SU-DHL-6 (cell line): Measurements from ENCODE around the gene HAUS7.

ENCODE experiments used
- H2AFZ ChIP-seq: fragments of 200-600 bp; sonication (generic); 2 replicates; pipeline ENCODE4 v1.6.1; 2014; ENCODE audit warnings: low read depth, mild to moderate bottlenecking, moderate library complexity, mixed read lengths, antibody characterized with exemption, low read length; ENCODE audit not compliant: severe bottlenecking
- H3F3A ChIP-seq: fragments of 200-600 bp; shearing (Covaris generic); 2 replicates; pipeline ENCODE4 v1.6.0; 2016; ENCODE audit warnings: antibody characterized with exemption, mild to moderate bottlenecking; ENCODE audit not compliant: insufficient read depth
- H3K27ac ChIP-seq: fragments of 200-600 bp; sonication (generic); 2 replicates; pipeline ENCODE4 v1.5.1; 2016; ENCODE audit warnings: low read depth, mild to moderate bottlenecking, low read length, moderate library complexity, mixed read lengths
- H3K27me3 ChIP-seq: fragments of 200-600 bp; sonication (generic), shearing (Covaris generic); 2 replicates; pipeline ENCODE4 v1.6.0; 2014; ENCODE audit warnings: mild to moderate bottlenecking, low read length
- H3K36me3 ChIP-seq: fragments of 200-600 bp; sonication (generic); 2 replicates; pipeline ENCODE4 v1.6.1; 2014; ENCODE audit warnings: mild to moderate bottlenecking, low read length, mixed read lengths
- H3K4me2 ChIP-seq: fragments of 300-600, 200-600 bp; shearing (Covaris generic), sonication (generic); 2 replicates; pipeline ENCODE4 v1.6.0; 2014; ENCODE audit warnings: low read length, low read depth, mild to moderate bottlenecking; ENCODE audit not compliant: poor library complexity, severe bottlenecking
- H3K4me3 ChIP-seq: fragments of 200-600 bp; sonication (generic); 2 replicates; pipeline ENCODE4 v1.5.1; 2014; ENCODE audit warnings: antibody characterized with exemption, low read length, mild to moderate bottlenecking, mixed read lengths; ENCODE audit not compliant: insufficient read depth, poor library complexity, severe bottlenecking
- H3K79me2 ChIP-seq: fragments of 200-600 bp; sonication (generic); 2 replicates; pipeline ENCODE4 v1.6.1; 2014; ENCODE audit warnings: mild to moderate bottlenecking, low read length, moderate library complexity; ENCODE audit not compliant: insufficient read depth
- H3K9ac ChIP-seq: fragments of 200-600 bp; sonication (generic); 2 replicates; pipeline ENCODE4 v1.7.0; 2014; ENCODE audit warnings: mild to moderate bottlenecking, low read length
- H3K9me2 ChIP-seq: fragments of 200-600 bp; sonication (generic); replicated peaks from 2 replicates; pipeline ENCODE4 v1.6.1; 2014; ENCODE audit warnings: low read length; ENCODE audit not compliant: insufficient read depth
- H3K9me3 ChIP-seq: fragments of 200-600 bp; sonication (generic); 2 replicates; pipeline ENCODE4 v1.6.1; 2014; ENCODE audit warnings: low read length, mixed read lengths; ENCODE audit not compliant: insufficient read depth
- H4K20me1 ChIP-seq: fragments of 200-600 bp; sonication (generic); 2 replicates; pipeline ENCODE4 v1.6.1; 2014; ENCODE audit warnings: low read depth, mild to moderate bottlenecking, antibody characterized with exemption, low read length, moderate library complexity, mixed read lengths
- CTCF ChIP-seq: fragments of 200-600 bp; sonication (generic); IDR thresholded peaks from one replicate; pipeline ENCODE4 v1.5.1; 2017; ENCODE audit warnings: antibody characterized with exemption, mild to moderate bottlenecking, low read length, moderate library complexity; ENCODE audit not compliant: insufficient read depth, poor library complexity, severe bottlenecking
- EZH2phosphoT487 ChIP-seq: fragments of 200-600 bp; sonication (generic), shearing (Covaris generic); conservative IDR thresholded peaks from 2 replicates; pipeline ENCODE4 v1.6.1; 2018; ENCODE audit warnings: mild to moderate bottlenecking, antibody characterized with exemption, low read length, moderate library complexity, mixed read lengths

The HAUS7 gene

GRCh38 chrX:153511784-153512500 lies 41.6 kb upstream of the HAUS7 start:
- H3K79me2 ChIP-seq, result no peaks in the 10 kb centered on the region
- no peaks in the 10 kb centered on the region for H4K20me1 ChIP-seq
- TF ChIP-seq CTCF, result no peak
- no peak for TF ChIP-seq EZH2phosphoT487
- no peaks in the 10 kb centered on the region for H3F3A ChIP-seq
- no peak overlapping the region for H2AFZ ChIP-seq
- H3K9ac ChIP-seq, result no peak overlapping the region
- H3K4me3 ChIP-seq, result no peak overlapping the region
- H3K4me2 ChIP-seq, result no peak overlapping the region
- no peaks in the 10 kb centered on the region for H3K9me3 ChIP-seq
- no peak overlapping the region for H3K27ac ChIP-seq
- H3K9me2 ChIP-seq, result no peaks in the 10 kb centered on the region
- no peaks in the 10 kb centered on the region for H3K27me3 ChIP-seq
- no peaks in the 10 kb centered on the region for H3K36me3 ChIP-seq

- Histone ChIP-seq H3K4me2 (no peak overlapping the region), H2AFZ (no peak overlapping the region), H3K27me3 (no peaks in the 10 kb centered on the region), H3K27ac (no peak overlapping the region), H3K9me3 (no peaks in the 10 kb centered on the region), H3F3A (no peaks in the 10 kb centered on the region), H4K20me1 (no peaks in the 10 kb centered on the region), H3K9me2 (no peaks in the 10 kb centered on the region), H3K36me3 (no peaks in the 10 kb centered on the region), H3K4me3 (no peak overlapping the region), H3K9ac (no peak overlapping the region), H3K79me2 (no peaks in the 10 kb centered on the region)
- TF ChIP-seq EZH2phosphoT487, result no peak
These were observed 40.0 kb upstream of the HAUS7 start for GRCh38 chrX:153510383-153510782.

GRCh38 chrX:153509592-153509991 lies 39.2 kb upstream of the HAUS7 start:
- Histone ChIP-seq H3K27me3 (no peaks in the 10 kb centered on the region), H2AFZ (no peak overlapping the region), H3K4me2 (no peak overlapping the region), H3K36me3 (no peaks in the 10 kb centered on the region), H3K9me3 (no peaks in the 10 kb centered on the region), H4K20me1 (no peaks in the 10 kb centered on the region), H3K4me3 (no peak overlapping the region), H3K27ac (no peak overlapping the region), H3F3A (no peaks in the 10 kb centered on the region), H3K9ac (no peak overlapping the region), H3K79me2 (no peaks in the 10 kb centered on the region), H3K9me2 (no peaks in the 10 kb centered on the region)
- TF ChIP-seq CTCF (no peak), EZH2phosphoT487 (no peak)

- no peak overlapping the region for H2AFZ ChIP-seq
- no peaks in the 10 kb centered on the region for H3K9me2 ChIP-seq
- H3K27ac ChIP-seq, result no peak overlapping the region
- H3F3A ChIP-seq, result no peaks in the 10 kb centered on the region
- no peaks in the 10 kb centered on the region for H3K9me3 ChIP-seq
- H3K27me3 ChIP-seq, result no peaks in the 10 kb centered on the region
- no peak overlapping the region for H3K4me2 ChIP-seq
- H3K9ac ChIP-seq, result no peak overlapping the region
- no peaks in the 10 kb centered on the region for H4K20me1 ChIP-seq
- H3K4me3 ChIP-seq, result no peak overlapping the region
- H3K79me2 ChIP-seq, result no peaks in the 10 kb centered on the region
- no peak for TF ChIP-seq EZH2phosphoT487
- peak; percentile 58 for TF ChIP-seq CTCF
- H3K36me3 ChIP-seq, result no peaks in the 10 kb centered on the region
These were observed 37.3 kb upstream of the HAUS7 start for GRCh38 chrX:153507484-153508178.
